ENCODE results near the gene DYRK1A. TPM values are rescaled to one million over a fixed set of nuclear protein-coding genes. Genes with fewer than 3 reads are reported as not detected.

The DYRK1A gene
- total and polyA plus RNA-seq, 10 of the 15 experiments (the other 5 are each of a cell fraction or from before 2014, with no cell fraction given), result 2.4 to 68.6 (median 30.7) TPM

- no peak for TF ChIP-seq ZBTB40 (IDR thresholded peaks at IDR 0.05; ENCODE audit: borderline replicate concordance)
- no peak for TF ChIP-seq JUND (IDR thresholded peaks at IDR 0.05; ENCODE audit: low read depth, low read length)
- no peak for TF ChIP-seq EED (IDR thresholded peaks at IDR 0.05; ENCODE audit: low read depth)
These were observed 207.7 kb downstream of the DYRK1A start (continued) for GRCh38 chr21:37574316-37574715.

- intact Hi-C loops (cut with micrococcal nuclease; ENCODE audit: unreplicated experiment), result no loop called here
- Histone ChIP-seq H3K4me2 (ENCODE audit: control insufficient read depth, insufficient read depth) (no peak overlapping the region), H3K36me3 (ENCODE audit: control insufficient read depth in 2 of 2, insufficient read depth in 2 of 2, low read length in 1 of 2) (no peaks in the 10 kb centered on the region), H3K79me2 (ENCODE audit: control insufficient read depth, insufficient read depth, low read length) (no peaks in the 10 kb centered on the region), H3K4me3 (no peak overlapping the region), H3K27me3 (replicated peaks in 1 of 2; ENCODE audit: control insufficient read depth in 2 of 2, insufficient read depth in 2 of 2, low read length in 1 of 2) (no peaks in the 10 kb centered on the region), H3K4me1 (ENCODE audit: control insufficient read depth, insufficient read depth, low read length) (no peaks in the 10 kb centered on the region), H3K9me3 (replicated peaks; ENCODE audit: control insufficient read depth, insufficient read depth, low read length) (peaks cover 2% of the 10 kb centered on the region), H3K9ac (ENCODE audit: control insufficient read depth, insufficient read depth, low read length) (no peak overlapping the region), H3K27ac (ENCODE audit: control insufficient read depth, insufficient read depth) (no peak overlapping the region), H2AFZ (ENCODE audit: control insufficient read depth, low read depth, low read length) (no peak overlapping the region), H4K20me1 (ENCODE audit: control insufficient read depth, insufficient read depth) (no peaks in the 10 kb centered on the region)
- in situ Hi-C loops (cut with MboI), result no loop called here
- ChIA-PET CTCF (interaction anchor here (0.8 to 2.3 kb wide), 3 partner anchors 11 to 111 kb away, joined by 3 to 6 read pairs (median 4); no protein-coding TSS in a partner anchor), SMC1A (ENCODE audit: uncharacterized antibody, unreplicated experiment) (interaction anchor here (1.2 kb wide), 1 partner anchor 11 kb away, joined by 3 read pairs; no protein-coding TSS in a partner anchor), POLR2A (no interaction called here), RAD21 (ENCODE audit: unreplicated experiment) (no interaction called here)
- BruUV-seq (replicated peaks), result no TSS peak
- DNase-seq (ENCODE audit: low read depth, low spot score) (no peak), ATAC-seq (no peak), FAIRE-seq (no peak)
- WGBS (ENCODE audit: insufficient coverage, insufficient replicate concordance, low lambda C conversion rate, missing lambda C conversion rate), result 56% methylated on average over 7 of the region's 7 CpGs
- no peak for TF ChIP-seq BACH1 (IDR thresholded peaks at IDR 0.05; ENCODE audit: borderline replicate concordance)
- TF ChIP-seq ZBTB40 (IDR thresholded peaks at IDR 0.05; ENCODE audit: borderline replicate concordance), result no peak
- no peak for TF ChIP-seq ZNF274 (IDR thresholded peaks at IDR 0.05; ENCODE audit: insufficient read depth, insufficient read length)
- TF ChIP-seq TAF1 (IDR thresholded peaks at IDR 0.05; ENCODE audit: borderline replicate concordance, low read depth, low read length), result no peak
- no peak for TF ChIP-seq FOXM1 (IDR thresholded peaks at IDR 0.05; ENCODE audit: low read depth, low read length)
- TF ChIP-seq PRDM15 (CRISPR knock-in tag; IDR thresholded peaks at IDR 0.05), result no peak
These were observed 208.2 kb downstream of the DYRK1A start for GRCh38 chr21:37574751-37575150.

All from GM12878 (cell line).